ENCODE results near the gene ETFA.

Gene ETFA

GRCh38 chr15:76285241-76285825, 25.9 kb downstream of the ETFA start:
- no peaks in the 10 kb centered on the region for H3K4me1 Mint-ChIP-seq
- peaks cover 64% of the 10 kb centered on the region for H3K36me3 Mint-ChIP-seq (ENCODE audit: low read depth)
- TF ChIP-seq, protein P1, sequence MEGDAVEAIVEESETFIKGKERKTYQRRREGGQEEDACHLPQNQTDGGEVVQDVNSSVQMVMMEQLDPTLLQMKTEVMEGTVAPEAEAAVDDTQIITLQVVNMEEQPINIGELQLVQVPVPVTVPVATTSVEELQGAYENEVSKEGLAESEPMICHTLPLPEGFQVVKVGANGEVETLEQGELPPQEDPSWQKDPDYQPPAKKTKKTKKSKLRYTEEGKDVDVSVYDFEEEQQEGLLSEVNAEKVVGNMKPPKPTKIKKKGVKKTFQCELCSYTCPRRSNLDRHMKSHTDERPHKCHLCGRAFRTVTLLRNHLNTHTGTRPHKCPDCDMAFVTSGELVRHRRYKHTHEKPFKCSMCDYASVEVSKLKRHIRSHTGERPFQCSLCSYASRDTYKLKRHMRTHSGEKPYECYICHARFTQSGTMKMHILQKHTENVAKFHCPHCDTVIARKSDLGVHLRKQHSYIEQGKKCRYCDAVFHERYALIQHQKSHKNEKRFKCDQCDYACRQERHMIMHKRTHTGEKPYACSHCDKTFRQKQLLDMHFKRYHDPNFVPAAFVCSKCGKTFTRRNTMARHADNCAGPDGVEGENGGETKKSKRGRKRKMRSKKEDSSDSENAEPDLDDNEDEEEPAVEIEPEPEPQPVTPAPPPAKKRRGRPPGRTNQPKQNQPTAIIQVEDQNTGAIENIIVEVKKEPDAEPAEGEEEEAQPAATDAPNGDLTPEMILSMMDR (IDR thresholded peaks at IDR 0.05; ENCODE audit: unreplicated experiment in 3 of 3), result peak; percentile 28 to 36 (median 31)
- H3K9me3 Mint-ChIP-seq, result no peaks in the 10 kb centered on the region
- no peak overlapping the region for H3K27ac Mint-ChIP-seq
- no peaks in the 10 kb centered on the region for H3K27me3 Mint-ChIP-seq (ENCODE audit: low read depth)
- no peak overlapping the region for H3K4me3 Mint-ChIP-seq

- no peaks in the 10 kb centered on the region for H3K4me1 Mint-ChIP-seq
- no peak overlapping the region for H3K4me3 Mint-ChIP-seq
- H3K27ac Mint-ChIP-seq, result no peak overlapping the region
- H3K27me3 Mint-ChIP-seq (ENCODE audit: low read depth), result no peaks in the 10 kb centered on the region
- H3K9me3 Mint-ChIP-seq, result no peaks in the 10 kb centered on the region
- H3K36me3 Mint-ChIP-seq (ENCODE audit: low read depth), result peaks cover 79% of the 10 kb centered on the region
- TF ChIP-seq, protein P1 (IDR thresholded peaks at IDR 0.05; ENCODE audit: unreplicated experiment in 3 of 3), result no peak
Measured at GRCh38 chr15:76282465-76282864, 28.8 kb downstream of the ETFA start.

GRCh38 chr15:76278651-76279050, 32.6 kb downstream of the ETFA start:
- Mint-ChIP-seq H3K4me1 (no peaks in the 10 kb centered on the region), H3K4me3 (no peak overlapping the region), H3K27ac (no peak overlapping the region), H3K36me3 (ENCODE audit: low read depth) (peaks cover 82% of the 10 kb centered on the region), H3K9me3 (no peaks in the 10 kb centered on the region), H3K27me3 (ENCODE audit: low read depth) (no peaks in the 10 kb centered on the region)
- TF ChIP-seq, protein P1 (IDR thresholded peaks at IDR 0.05; ENCODE audit: unreplicated experiment in 3 of 3), result no peak

- peaks cover 4% of the 10 kb centered on the region for H3K9me3 Mint-ChIP-seq
- H3K36me3 Mint-ChIP-seq (ENCODE audit: low read depth), result peaks cover 79% of the 10 kb centered on the region
- TF ChIP-seq, protein P1 (IDR thresholded peaks at IDR 0.05; ENCODE audit: unreplicated experiment in 3 of 3), result no peak
- no peaks in the 10 kb centered on the region for H3K27me3 Mint-ChIP-seq (ENCODE audit: low read depth)
- H3K27ac Mint-ChIP-seq, result no peak overlapping the region
- no peak overlapping the region for H3K4me3 Mint-ChIP-seq
- H3K4me1 Mint-ChIP-seq, result no peaks in the 10 kb centered on the region
Measured at GRCh38 chr15:76274821-76275220, 36.4 kb downstream of the ETFA start.

DNA sequence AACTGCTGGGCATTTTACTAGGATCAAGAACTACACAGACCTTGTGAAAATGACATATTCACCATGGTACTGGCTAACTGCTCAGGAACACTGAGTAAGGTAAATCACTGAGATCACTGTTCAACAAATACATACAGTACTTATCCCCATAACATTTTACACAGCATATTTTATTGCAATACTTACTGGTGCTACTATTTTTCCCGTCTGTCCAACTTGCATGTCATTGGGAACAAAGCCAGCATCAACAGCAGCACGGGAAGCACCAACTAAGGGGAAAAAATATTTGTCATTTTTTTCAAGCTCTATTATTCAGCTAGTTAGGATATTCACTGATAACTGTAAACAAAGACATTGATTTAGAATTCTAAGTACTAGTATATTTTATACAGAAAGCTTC, 37.0 kb downstream of the ETFA start:
- Mint-ChIP-seq H3K27me3 (ENCODE audit: low read depth) (no peaks in the 10 kb centered on the region), H3K27ac (no peak overlapping the region), H3K36me3 (ENCODE audit: low read depth) (peaks cover 81% of the 10 kb centered on the region), H3K4me1 (no peaks in the 10 kb centered on the region), H3K9me3 (peaks cover 10% of the 10 kb centered on the region), H3K4me3 (no peak overlapping the region)
- TF ChIP-seq, protein P1 (IDR thresholded peaks at IDR 0.05; ENCODE audit: unreplicated experiment in 3 of 3), result no peak

DNA sequence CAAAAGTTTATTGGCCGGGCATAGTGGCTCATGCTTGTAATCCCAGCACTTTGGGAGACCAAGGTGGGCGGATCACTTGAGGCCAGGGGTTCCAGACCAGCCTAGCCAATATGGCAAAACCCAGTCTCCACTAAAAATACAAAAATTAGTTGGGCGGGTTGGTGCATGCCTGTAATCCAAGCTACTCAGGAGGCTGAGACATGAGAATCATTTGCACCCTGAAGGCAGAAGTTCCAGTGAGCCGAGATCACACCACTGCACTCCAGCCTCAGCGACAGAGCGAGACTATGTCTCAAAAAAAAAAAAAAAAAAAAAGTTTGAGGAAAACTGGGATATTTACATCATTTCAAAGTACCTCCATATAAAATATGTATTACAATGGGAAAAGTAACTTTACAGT, 40.4 kb downstream of the ETFA start:
- no peak overlapping the region for H3K4me3 Mint-ChIP-seq
- no peak overlapping the region for H3K27ac Mint-ChIP-seq
- TF ChIP-seq, protein P1 (IDR thresholded peaks at IDR 0.05; ENCODE audit: unreplicated experiment in 3 of 3), result no peak
- H3K9me3 Mint-ChIP-seq, result peaks cover 36% of the 10 kb centered on the region
- H3K4me1 Mint-ChIP-seq, result no peaks in the 10 kb centered on the region
- no peaks in the 10 kb centered on the region for H3K27me3 Mint-ChIP-seq (ENCODE audit: low read depth)
- peaks cover 82% of the 10 kb centered on the region for H3K36me3 Mint-ChIP-seq (ENCODE audit: low read depth)

Measured in nephron (organoid).